GM12878 (cell line): ENCODE measurements around the gene CATSPER3. TPM values are rescaled to one million over a fixed set of nuclear protein-coding genes. Genes with fewer than 3 reads are reported as not detected.

Experiments
- ATAC-seq: fragments of 200-7000 bp; cut with Tn5 transposase; 3 replicates; pipeline ENCODE4 v1.9.1; 2020; ENCODE audit warnings: mild to moderate bottlenecking, moderate library complexity
- BruUV-seq: library from RNA; stranded (reverse); fragments of 400-500 nt; replicated peaks from 2 replicates; lab custom pipeline; 2021; lab: Mats Ljungman, UMichigan
- CTCF ChIA-PET: fragments of 300-600 bp; sonication (Branson Sonifier 250); formaldehyde crosslinking; extraction: SDS; loops from one replicate; lab custom pipeline; 2021; ENCODE audit warnings: inconsistent platforms; lab: Yijun Ruan, JAX
- POLR2A ChIA-PET: fragments of 350-600 bp; formaldehyde crosslinking; extraction: SDS; loops from one replicate; lab custom pipeline; 2021; ENCODE audit warnings: inconsistent platforms; lab: Charles Lee
- RAD21 ChIA-PET: fragments of 300-600 bp; sonication (Branson Sonifier 250); formaldehyde crosslinking; loops from one replicate; lab custom pipeline; 2023; ENCODE audit warnings: antibody characterized with exemption; ENCODE audit not compliant: unreplicated experiment; lab: Charles Lee
- SMC1A ChIA-PET: fragments of 300-600 bp; sonication (Branson Sonifier 250); formaldehyde crosslinking; loops from one replicate; lab custom pipeline; 2023; ENCODE audit not compliant: unreplicated experiment, uncharacterized antibody; lab: Charles Lee
- DNase-seq: peaks from one replicate; pipeline ENCODE4 v3.0.0-alpha.2; 2011; ENCODE audit warnings: low read depth, low spot score
- FAIRE-seq: peaks from 3 replicates; lab custom pipeline; 2011; peaks lifted over from hg19 to GRCh38; lab: Jason Lieb, UNC
- H2AFZ ChIP-seq: 2 replicates; pipeline ENCODE4 v1.6.0; 2011; ENCODE audit warnings: low read depth, low read length, control low read depth; ENCODE audit not compliant: control insufficient read depth
- H3K27ac ChIP-seq: 2 replicates; pipeline ENCODE4 v1.5.1; 2011; ENCODE audit warnings: control low read depth; ENCODE audit not compliant: control insufficient read depth, insufficient read depth
- H3K27me3 ChIP-seq, 2 experiments: replicated peaks in 1 of 2; 2 replicates each; pipeline versions ENCODE4 v1.6.0 to v1.6.1; 2011; ENCODE audit warnings: low read length in 1 of 2; ENCODE audit not compliant: control insufficient read depth in 2 of 2, insufficient read depth in 2 of 2
- H3K36me3 ChIP-seq, 2 experiments: 2 replicates each; pipeline ENCODE4 v1.5.1; 2011; ENCODE audit warnings: low read length in 1 of 2; ENCODE audit not compliant: control insufficient read depth in 2 of 2, insufficient read depth in 2 of 2
- H3K4me1 ChIP-seq: 2 replicates; pipeline ENCODE4 v1.6.1; 2011; ENCODE audit warnings: mild to moderate bottlenecking, low read length, moderate library complexity, mixed read lengths; ENCODE audit not compliant: control insufficient read depth, insufficient read depth
- H3K4me2 ChIP-seq: 2 replicates; pipeline ENCODE4 v1.6.0; 2011; ENCODE audit warnings: control low read depth; ENCODE audit not compliant: control insufficient read depth, insufficient read depth
- H3K4me3 ChIP-seq: fragments of 200-600 bp; sonication (generic); 2 replicates; pipeline ENCODE4 v1.5.1; 2016
- H3K79me2 ChIP-seq: 2 replicates; pipeline ENCODE4 v1.6.0; 2011; ENCODE audit warnings: low read length; ENCODE audit not compliant: control insufficient read depth, insufficient read depth
- H3K9ac ChIP-seq: 2 replicates; pipeline ENCODE4 v1.8.0; 2011; ENCODE audit warnings: low read length, control low read depth, mixed read lengths; ENCODE audit not compliant: control insufficient read depth, insufficient read depth
- H3K9me3 ChIP-seq: replicated peaks from 3 replicates; pipeline ENCODE4 v1.5.1; 2011; ENCODE audit warnings: mild to moderate bottlenecking, low read length; ENCODE audit not compliant: control insufficient read depth, insufficient read depth
- H4K20me1 ChIP-seq: 2 replicates; pipeline ENCODE4 v1.6.0; 2011; ENCODE audit not compliant: control insufficient read depth, insufficient read depth
- EP300 ChIP-seq, 2 experiments: fragments of 150-350 bp in 1 of 2; IDR thresholded peaks; 2 replicates each; pipeline ENCODE4 v1.6.1; 2011 to 2012; ENCODE audit warnings: low read depth in 2 of 2, low read length in 2 of 2, borderline replicate concordance in 1 of 2, improper control_type of control experiment in 1 of 2, inconsistent platforms in 1 of 2; ENCODE audit not compliant: control insufficient read depth in 1 of 2
- IKZF2 ChIP-seq, 2 experiments: fragments of 450-650 bp; IDR thresholded peaks; 2 replicates each; pipeline ENCODE4 v1.6.1; 2017; ENCODE audit warnings: mild to moderate bottlenecking in 2 of 2, moderate library complexity in 2 of 2
- ZNF274 ChIP-seq: IDR thresholded peaks from one replicate; pipeline ENCODE4 v1.8.0; 2011; ENCODE audit not compliant: insufficient read length, insufficient read depth
- ZNF384 ChIP-seq: IDR thresholded peaks from 2 replicates; pipeline ENCODE4 v1.6.1; 2012; ENCODE audit warnings: low read depth, mild to moderate bottlenecking, low read length, improper control_type of control experiment, borderline replicate concordance
- in situ Hi-C: fragments of 300-500 bp; cut with MboI; formaldehyde crosslinking; loops from 9 replicates; pipeline ENCODE4 v1.14.3; 2018; ENCODE audit warnings: mixed read lengths
- intact Hi-C: fragments of 100-400 bp; cut with micrococcal nuclease; formaldehyde crosslinking; loops from one replicate; pipeline ENCODE4 v1.14.2; 2022; ENCODE audit not compliant: unreplicated experiment
- polyA plus RNA-seq, 11 experiments: library from polyadenylated mRNA; depleted of rRNA in 4 of 11; unstranded in 6 of 11; stranded (reverse) in 5 of 11; fragments of >200 nt; fragmentation: Nextera tagmentation in 4 of 11; fragmentation: Illumina TruSeq in 1 of 11; extraction: Ambion mirVana in 4 of 11; extraction: Trizol in 1 of 11; gene quantifications; 1 replicate in 1 of 11; 2 replicates in 10 of 11; pipeline versions ENCODE4 v1.2.1 to v1.2.3, GENCODE V29; 2011 to 2016; ENCODE audit warnings: inconsistent platforms in 2 of 11, missing spikeins in 2 of 11, low read depth in 1 of 11
- total RNA-seq, 4 experiments: library from RNA; depleted of rRNA in 3 of 4; stranded (reverse); fragments of >200 nt in 3 of 4; fragmentation: Illumina TruSeq in 1 of 4; extraction: Trizol in 1 of 4; gene quantifications; 2 replicates each; pipeline versions ENCODE4 v1.2.1 to v1.2.3, GENCODE V29; 2013 to 2021
- TF ChIP-seq, protein P1 (sequence below): fragments of 450-650 bp; formaldehyde crosslinking; IDR thresholded peaks from 2 replicates; pipeline ENCODE4 v1.4.0; 2020; ENCODE audit warnings: mild to moderate bottlenecking, moderate library complexity
- TF ChIP-seq, protein P2 (sequence below): fragments of 450-650 bp; IDR thresholded peaks from 2 replicates; pipeline ENCODE4 v1.6.1; 2017; ENCODE audit warnings: mild to moderate bottlenecking, low read depth, inconsistent platforms; ENCODE audit not compliant: poor library complexity, severe bottlenecking
- TF ChIP-seq, protein P3 (sequence below): IDR thresholded peaks from 2 replicates; pipeline ENCODE4 v1.6.1; 2012; ENCODE audit warnings: improper control_type of control experiment, low read depth, low read length; ENCODE audit not compliant: insufficient replicate concordance
- TF ChIP-seq, protein P4 (sequence below): IDR thresholded peaks from 2 replicates; pipeline ENCODE4 v1.6.1; 2012; ENCODE audit warnings: mild to moderate bottlenecking, low read depth, low read length

Gene CATSPER3
- total and polyA plus RNA-seq, 10 of the 15 experiments (the other 5 are each of a cell fraction or from before 2014, with no cell fraction given) = 0.06 to 0.38 (median 0.13) TPM; not detected in 4

DNA sequence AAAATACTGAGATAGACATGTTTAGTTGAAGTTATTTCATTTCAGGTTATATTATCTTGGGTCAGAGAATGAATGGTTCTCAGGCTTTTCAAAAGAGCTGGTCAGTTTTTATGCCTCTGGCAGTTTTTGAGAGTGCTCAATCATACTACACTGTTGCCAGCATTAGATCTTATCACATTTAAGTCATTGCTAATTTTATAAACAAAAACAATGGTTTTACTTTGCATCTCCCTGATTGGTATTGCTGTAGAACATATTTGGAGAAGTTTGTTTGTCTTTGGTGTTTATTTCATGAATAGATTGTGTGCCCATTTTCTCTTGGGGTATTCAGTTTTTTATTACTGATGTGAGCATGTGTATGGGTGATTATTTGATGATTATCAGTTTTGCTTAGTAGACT is 1.5 kb downstream of the CATSPER3 start:
- ChIA-PET SMC1A (no interaction called here), POLR2A (no interaction called here), CTCF (no interaction called here), RAD21 (no interaction called here)
- H3K79me2 ChIP-seq = no peaks in the 10 kb centered on the region
- no peak overlapping the region for H2AFZ ChIP-seq
- no peak for FAIRE-seq
- ATAC-seq = no peak
- H3K9ac ChIP-seq = no peak overlapping the region
- H3K4me3 ChIP-seq = no peak overlapping the region
- in situ Hi-C loops (no loop called here), intact Hi-C loops (no loop called here)
- no peak overlapping the region for H3K27ac ChIP-seq
- H4K20me1 ChIP-seq = no peaks in the 10 kb centered on the region
- H3K36me3 ChIP-seq = no peaks in the 10 kb centered on the region
- no peaks in the 10 kb centered on the region for H3K9me3 ChIP-seq
- no peak for DNase-seq
- no TSS peak for BruUV-seq
- no peaks in the 10 kb centered on the region for H3K27me3 ChIP-seq
- no peak overlapping the region for H3K4me2 ChIP-seq
- H3K4me1 ChIP-seq = no peaks in the 10 kb centered on the region
- TF ChIP-seq IKZF2 (IDR thresholded peaks at IDR 0.05) (no peak), ZNF274 (no peak), EP300 (IDR thresholded peaks at IDR 0.05; ENCODE audit: borderline replicate concordance in 1 of 2, control insufficient read depth in 1 of 2, low read depth in 2 of 2, low read length in 2 of 2) (no peak), ZNF384 (no peak)
- TF ChIP-seq, protein P1, sequence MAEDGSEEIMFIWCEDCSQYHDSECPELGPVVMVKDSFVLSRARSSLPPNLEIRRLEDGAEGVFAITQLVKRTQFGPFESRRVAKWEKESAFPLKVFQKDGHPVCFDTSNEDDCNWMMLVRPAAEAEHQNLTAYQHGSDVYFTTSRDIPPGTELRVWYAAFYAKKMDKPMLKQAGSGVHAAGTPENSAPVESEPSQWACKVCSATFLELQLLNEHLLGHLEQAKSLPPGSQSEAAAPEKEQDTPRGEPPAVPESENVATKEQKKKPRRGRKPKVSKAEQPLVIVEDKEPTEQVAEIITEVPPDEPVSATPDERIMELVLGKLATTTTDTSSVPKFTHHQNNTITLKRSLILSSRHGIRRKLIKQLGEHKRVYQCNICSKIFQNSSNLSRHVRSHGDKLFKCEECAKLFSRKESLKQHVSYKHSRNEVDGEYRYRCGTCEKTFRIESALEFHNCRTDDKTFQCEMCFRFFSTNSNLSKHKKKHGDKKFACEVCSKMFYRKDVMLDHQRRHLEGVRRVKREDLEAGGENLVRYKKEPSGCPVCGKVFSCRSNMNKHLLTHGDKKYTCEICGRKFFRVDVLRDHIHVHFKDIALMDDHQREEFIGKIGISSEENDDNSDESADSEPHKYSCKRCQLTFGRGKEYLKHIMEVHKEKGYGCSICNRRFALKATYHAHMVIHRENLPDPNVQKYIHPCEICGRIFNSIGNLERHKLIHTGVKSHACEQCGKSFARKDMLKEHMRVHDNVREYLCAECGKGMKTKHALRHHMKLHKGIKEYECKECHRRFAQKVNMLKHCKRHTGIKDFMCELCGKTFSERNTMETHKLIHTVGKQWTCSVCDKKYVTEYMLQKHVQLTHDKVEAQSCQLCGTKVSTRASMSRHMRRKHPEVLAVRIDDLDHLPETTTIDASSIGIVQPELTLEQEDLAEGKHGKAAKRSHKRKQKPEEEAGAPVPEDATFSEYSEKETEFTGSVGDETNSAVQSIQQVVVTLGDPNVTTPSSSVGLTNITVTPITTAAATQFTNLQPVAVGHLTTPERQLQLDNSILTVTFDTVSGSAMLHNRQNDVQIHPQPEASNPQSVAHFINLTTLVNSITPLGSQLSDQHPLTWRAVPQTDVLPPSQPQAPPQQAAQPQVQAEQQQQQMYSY = no peak
- TF ChIP-seq, protein P2, sequence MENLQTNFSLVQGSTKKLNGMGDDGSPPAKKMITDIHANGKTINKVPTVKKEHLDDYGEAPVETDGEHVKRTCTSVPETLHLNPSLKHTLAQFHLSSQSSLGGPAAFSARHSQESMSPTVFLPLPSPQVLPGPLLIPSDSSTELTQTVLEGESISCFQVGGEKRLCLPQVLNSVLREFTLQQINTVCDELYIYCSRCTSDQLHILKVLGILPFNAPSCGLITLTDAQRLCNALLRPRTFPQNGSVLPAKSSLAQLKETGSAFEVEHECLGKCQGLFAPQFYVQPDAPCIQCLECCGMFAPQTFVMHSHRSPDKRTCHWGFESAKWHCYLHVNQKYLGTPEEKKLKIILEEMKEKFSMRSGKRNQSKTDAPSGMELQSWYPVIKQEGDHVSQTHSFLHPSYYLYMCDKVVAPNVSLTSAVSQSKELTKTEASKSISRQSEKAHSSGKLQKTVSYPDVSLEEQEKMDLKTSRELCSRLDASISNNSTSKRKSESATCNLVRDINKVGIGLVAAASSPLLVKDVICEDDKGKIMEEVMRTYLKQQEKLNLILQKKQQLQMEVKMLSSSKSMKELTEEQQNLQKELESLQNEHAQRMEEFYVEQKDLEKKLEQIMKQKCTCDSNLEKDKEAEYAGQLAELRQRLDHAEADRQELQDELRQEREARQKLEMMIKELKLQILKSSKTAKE = no peak
- TF ChIP-seq, protein P3, sequence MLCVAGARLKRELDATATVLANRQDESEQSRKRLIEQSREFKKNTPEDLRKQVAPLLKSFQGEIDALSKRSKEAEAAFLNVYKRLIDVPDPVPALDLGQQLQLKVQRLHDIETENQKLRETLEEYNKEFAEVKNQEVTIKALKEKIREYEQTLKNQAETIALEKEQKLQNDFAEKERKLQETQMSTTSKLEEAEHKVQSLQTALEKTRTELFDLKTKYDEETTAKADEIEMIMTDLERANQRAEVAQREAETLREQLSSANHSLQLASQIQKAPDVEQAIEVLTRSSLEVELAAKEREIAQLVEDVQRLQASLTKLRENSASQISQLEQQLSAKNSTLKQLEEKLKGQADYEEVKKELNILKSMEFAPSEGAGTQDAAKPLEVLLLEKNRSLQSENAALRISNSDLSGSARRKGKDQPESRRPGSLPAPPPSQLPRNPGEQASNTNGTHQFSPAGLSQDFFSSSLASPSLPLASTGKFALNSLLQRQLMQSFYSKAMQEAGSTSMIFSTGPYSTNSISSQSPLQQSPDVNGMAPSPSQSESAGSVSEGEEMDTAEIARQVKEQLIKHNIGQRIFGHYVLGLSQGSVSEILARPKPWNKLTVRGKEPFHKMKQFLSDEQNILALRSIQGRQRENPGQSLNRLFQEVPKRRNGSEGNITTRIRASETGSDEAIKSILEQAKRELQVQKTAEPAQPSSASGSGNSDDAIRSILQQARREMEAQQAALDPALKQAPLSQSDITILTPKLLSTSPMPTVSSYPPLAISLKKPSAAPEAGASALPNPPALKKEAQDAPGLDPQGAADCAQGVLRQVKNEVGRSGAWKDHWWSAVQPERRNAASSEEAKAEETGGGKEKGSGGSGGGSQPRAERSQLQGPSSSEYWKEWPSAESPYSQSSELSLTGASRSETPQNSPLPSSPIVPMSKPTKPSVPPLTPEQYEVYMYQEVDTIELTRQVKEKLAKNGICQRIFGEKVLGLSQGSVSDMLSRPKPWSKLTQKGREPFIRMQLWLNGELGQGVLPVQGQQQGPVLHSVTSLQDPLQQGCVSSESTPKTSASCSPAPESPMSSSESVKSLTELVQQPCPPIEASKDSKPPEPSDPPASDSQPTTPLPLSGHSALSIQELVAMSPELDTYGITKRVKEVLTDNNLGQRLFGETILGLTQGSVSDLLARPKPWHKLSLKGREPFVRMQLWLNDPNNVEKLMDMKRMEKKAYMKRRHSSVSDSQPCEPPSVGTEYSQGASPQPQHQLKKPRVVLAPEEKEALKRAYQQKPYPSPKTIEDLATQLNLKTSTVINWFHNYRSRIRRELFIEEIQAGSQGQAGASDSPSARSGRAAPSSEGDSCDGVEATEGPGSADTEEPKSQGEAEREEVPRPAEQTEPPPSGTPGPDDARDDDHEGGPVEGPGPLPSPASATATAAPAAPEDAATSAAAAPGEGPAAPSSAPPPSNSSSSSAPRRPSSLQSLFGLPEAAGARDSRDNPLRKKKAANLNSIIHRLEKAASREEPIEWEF = no peak
- TF ChIP-seq, protein P4, sequence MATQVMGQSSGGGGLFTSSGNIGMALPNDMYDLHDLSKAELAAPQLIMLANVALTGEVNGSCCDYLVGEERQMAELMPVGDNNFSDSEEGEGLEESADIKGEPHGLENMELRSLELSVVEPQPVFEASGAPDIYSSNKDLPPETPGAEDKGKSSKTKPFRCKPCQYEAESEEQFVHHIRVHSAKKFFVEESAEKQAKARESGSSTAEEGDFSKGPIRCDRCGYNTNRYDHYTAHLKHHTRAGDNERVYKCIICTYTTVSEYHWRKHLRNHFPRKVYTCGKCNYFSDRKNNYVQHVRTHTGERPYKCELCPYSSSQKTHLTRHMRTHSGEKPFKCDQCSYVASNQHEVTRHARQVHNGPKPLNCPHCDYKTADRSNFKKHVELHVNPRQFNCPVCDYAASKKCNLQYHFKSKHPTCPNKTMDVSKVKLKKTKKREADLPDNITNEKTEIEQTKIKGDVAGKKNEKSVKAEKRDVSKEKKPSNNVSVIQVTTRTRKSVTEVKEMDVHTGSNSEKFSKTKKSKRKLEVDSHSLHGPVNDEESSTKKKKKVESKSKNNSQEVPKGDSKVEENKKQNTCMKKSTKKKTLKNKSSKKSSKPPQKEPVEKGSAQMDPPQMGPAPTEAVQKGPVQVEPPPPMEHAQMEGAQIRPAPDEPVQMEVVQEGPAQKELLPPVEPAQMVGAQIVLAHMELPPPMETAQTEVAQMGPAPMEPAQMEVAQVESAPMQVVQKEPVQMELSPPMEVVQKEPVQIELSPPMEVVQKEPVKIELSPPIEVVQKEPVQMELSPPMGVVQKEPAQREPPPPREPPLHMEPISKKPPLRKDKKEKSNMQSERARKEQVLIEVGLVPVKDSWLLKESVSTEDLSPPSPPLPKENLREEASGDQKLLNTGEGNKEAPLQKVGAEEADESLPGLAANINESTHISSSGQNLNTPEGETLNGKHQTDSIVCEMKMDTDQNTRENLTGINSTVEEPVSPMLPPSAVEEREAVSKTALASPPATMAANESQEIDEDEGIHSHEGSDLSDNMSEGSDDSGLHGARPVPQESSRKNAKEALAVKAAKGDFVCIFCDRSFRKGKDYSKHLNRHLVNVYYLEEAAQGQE = no peak
